Spleen (tissue), 11 donors: ENCODE measurements around the gene MICAL3. TPM values are rescaled to one million over a fixed set of nuclear protein-coding genes. Genes with fewer than 3 reads are reported as not detected.
A peak's percentile ranks its signal among the peaks of the same experiment; 100 is the strongest.

Source experiments
- DNase-seq: peaks from one replicate; pipeline ENCODE4 v3.0.0-alpha.2; 2020
- H3K27ac ChIP-seq, 8 donors: fragments of 200-600 bp; sonication (generic) in 7 of 8; 1 replicate in 4 of 8; 2 replicates in 4 of 8; pipeline versions ENCODE4 v1.5.0 to v1.8.0; 2016 to 2021; ENCODE audit warnings: inconsistent platforms in 4 of 8, mild to moderate bottlenecking in 4 of 8, moderate library complexity in 1 of 8
- H3K27me3 ChIP-seq, 7 donors: fragments of 200-600 bp; sonication (generic) in 6 of 7; replicated peaks in 1 of 7; 1 replicate in 4 of 7; 2 replicates in 3 of 7; pipeline versions ENCODE4 v1.5.0 to v1.8.0; 2016 to 2021; ENCODE audit warnings: inconsistent platforms in 3 of 7, mild to moderate bottlenecking in 1 of 7
- H3K36me3 ChIP-seq, 6 donors: fragments of 200-600 bp; sonication (generic) in 5 of 6; 1 replicate in 4 of 6; 2 replicates in 2 of 6; pipeline versions ENCODE4 v1.5.0 to v1.8.0; 2016 to 2021; ENCODE audit warnings: inconsistent platforms in 2 of 6
- H3K4me1 ChIP-seq, 6 donors: fragments of 200-600 bp; sonication (generic) in 5 of 6; 1 replicate in 3 of 6; 2 replicates in 3 of 6; pipeline versions ENCODE4 v1.5.0 to v1.8.0; 2016 to 2021; ENCODE audit warnings: inconsistent platforms in 3 of 6
- H3K4me3 ChIP-seq, 8 donors: fragments of 200-600 bp; sonication (generic) in 7 of 8; 1 replicate in 4 of 8; 2 replicates in 4 of 8; pipeline versions ENCODE4 v1.5.0 to v1.8.0; 2016 to 2021; ENCODE audit warnings: inconsistent platforms in 4 of 8, mild to moderate bottlenecking in 4 of 8, moderate library complexity in 2 of 8
- H3K9me3 ChIP-seq, 8 donors: fragments of 200-600 bp; sonication (generic) in 7 of 8; 1 replicate in 4 of 8; 2 replicates in 4 of 8; pipeline versions ENCODE4 v1.5.0 to v1.8.0; 2016 to 2021; ENCODE audit warnings: inconsistent platforms in 4 of 8
- CTCF ChIP-seq, 11 experiments: fragments of 200-600 bp in 7 of 11; fragments of 450-650 bp in 4 of 11; sonication (generic) in 4 of 11; IDR thresholded peaks in 8 of 11; conservative IDR thresholded peaks in 3 of 11; 1 replicate in 7 of 11; 2 replicates in 4 of 11; pipeline versions ENCODE4 v1.4.0 to v1.8.0; 2016 to 2021; ENCODE audit warnings: antibody characterized with exemption in 11 of 11, inconsistent platforms in 4 of 11, mild to moderate bottlenecking in 1 of 11
- POLR2A ChIP-seq, 3 donors: fragments of 450-650 bp; IDR thresholded peaks; one replicate each; pipeline ENCODE4 v1.5.1; 2017; ENCODE audit warnings: antibody characterized with exemption in 3 of 3, mild to moderate bottlenecking in 1 of 3
- POLR2AphosphoS5 ChIP-seq, 3 donors: sonication (generic); formaldehyde crosslinking; IDR thresholded peaks; one replicate each; pipeline ENCODE4 v1.5.1; 2017; ENCODE audit warnings: antibody characterized with exemption in 3 of 3
- WGBS, 5 donors: extraction: QIAGEN DNeasy Blood & Tissue Kit in 3 of 5; methylation state at CpG; one replicate each; pipeline versions ENCODE4 v1.1.5 to v1.1.7; 2013 to 2018; 5-methylcytosine and 5-hydroxymethylcytosine counted together
- intact Hi-C: fragments of 100-400 bp; cut with DNase I; formaldehyde crosslinking; loops from one replicate; pipeline ENCODE4 v1.15.0; 2023; ENCODE audit warnings: low total_unique reads
- polyA plus RNA-seq, 3 donors: library from polyadenylated mRNA; stranded (reverse); fragments of 200-250 nt; gene quantifications; one replicate each; pipeline ENCODE4 v1.2.1, GENCODE V29; 2013
- total RNA-seq, 7 donors: library from RNA; depleted of rRNA in 3 of 7; stranded (reverse); fragments of >200 nt in 3 of 7; fragmentation: NEBNext Ultra II Directional in 4 of 7; extraction: Animal tissue kit (Norgen Biotek cat#: 25700) in 4 of 7; gene quantifications; one replicate each; pipeline versions ENCODE4 v1.1.0 to v1.2.1, GENCODE V29; 2016 to 2021
- donor health status: healthy with polysubstance abuse.
- donor health status: DM: no; HTN: no; CAD: no; lungs with moderate emphysema.
- donor health status: DM: no; HTN: no; CAD: no.
- donor health status: Bipolar disorder and iron deficiency.
- donor health status: healthy.
- donor health status: DM: no; HTN: no; CAD: no.
- donor health status: DM: yes; HTN: yes; CAD: no.

MICAL3 gene
- total and polyA plus RNA-seq, 10 donors, result 2.6 to 133 (median 75.2) TPM

DNA sequence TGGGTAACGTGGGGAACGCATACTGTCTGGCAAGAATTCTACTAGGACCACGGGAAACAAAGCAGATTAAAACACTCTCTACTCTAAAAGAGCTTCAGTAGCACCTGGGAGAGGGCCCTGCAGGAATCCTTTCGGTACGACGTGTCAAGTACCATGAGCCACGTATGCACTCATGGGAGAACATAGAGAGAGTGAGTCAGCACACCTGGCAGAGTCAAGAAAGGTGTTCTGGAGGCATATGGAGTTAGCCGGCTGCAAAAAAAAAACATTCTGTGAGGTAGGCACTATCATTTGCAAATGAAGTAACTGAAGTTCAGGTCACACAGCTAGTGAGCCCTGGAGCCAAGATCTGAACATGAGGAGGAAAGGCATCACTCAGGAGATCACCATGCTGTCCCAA is 179.0 kb downstream of the MICAL3 start:
- intact Hi-C loops, result no loop called here
- Histone ChIP-seq H3K4me1 (peaks cover 0 to 35% (median 9%) of the 10 kb centered on the region in 6 donors), H3K4me3 (no peak overlapping the region), H3K27me3 (no peaks in the 10 kb centered on the region), H3K9me3 (no peaks in the 10 kb centered on the region), H3K36me3 (peaks cover 0 to 69% (median 21%) of the 10 kb centered on the region in 6 donors), H3K27ac (peak overlapping the region in 5 of 8 donors; percentile 7 to 51 (median 45))
- DNase-seq, result no peak
- no peak for TF ChIP-seq CTCF (IDR thresholded peaks at IDR 0.05 in 8 of 11, conservative IDR thresholded peaks at IDR 0.05 in 3 of 11)
- no peak for TF ChIP-seq POLR2A (IDR thresholded peaks at IDR 0.05)
- no peak for TF ChIP-seq POLR2AphosphoS5 (IDR thresholded peaks at IDR 0.05)
- WGBS, 5 donors, result 85 to 94% (median 93%) methylated on average over 8 of the region's 8 CpGs

DNA sequence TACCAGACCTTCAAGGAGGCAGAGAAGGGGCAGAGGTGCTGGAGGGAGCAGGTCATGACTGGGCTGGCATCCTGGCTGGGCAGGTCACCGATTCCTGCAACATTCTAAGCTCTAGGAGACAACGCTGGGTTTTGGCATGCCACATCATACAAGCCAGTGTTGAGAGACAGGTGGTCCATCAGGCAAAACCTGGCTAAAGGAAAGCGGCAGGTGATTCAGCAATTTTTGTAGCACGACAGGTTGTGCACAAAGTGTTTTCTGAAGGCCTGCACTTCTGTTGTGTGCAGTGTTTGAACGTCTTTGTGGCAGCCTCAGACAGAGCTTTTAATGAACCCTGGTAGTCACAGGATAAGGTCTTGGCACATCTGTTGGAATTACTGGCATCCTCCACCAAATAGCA is 180.2 kb downstream of the MICAL3 start:
- Histone ChIP-seq H3K4me1 (peaks cover 0 to 35% (median 9%) of the 10 kb centered on the region in 6 donors), H3K27me3 (no peaks in the 10 kb centered on the region), H3K36me3 (peaks cover 0 to 81% (median 28%) of the 10 kb centered on the region in 6 donors), H3K27ac (no peak overlapping the region), H3K9me3 (no peaks in the 10 kb centered on the region), H3K4me3 (no peak overlapping the region)
- 85 to 91% (median 90%) methylated on average over 5 of the region's 5 CpGs for WGBS, 5 donors
- intact Hi-C loops, result no loop called here
- DNase-seq, result no peak
- no peak for TF ChIP-seq POLR2A (IDR thresholded peaks at IDR 0.05)
- no peak for TF ChIP-seq CTCF (IDR thresholded peaks at IDR 0.05 in 8 of 11, conservative IDR thresholded peaks at IDR 0.05 in 3 of 11)
- no peak for TF ChIP-seq POLR2AphosphoS5 (IDR thresholded peaks at IDR 0.05)

DNA sequence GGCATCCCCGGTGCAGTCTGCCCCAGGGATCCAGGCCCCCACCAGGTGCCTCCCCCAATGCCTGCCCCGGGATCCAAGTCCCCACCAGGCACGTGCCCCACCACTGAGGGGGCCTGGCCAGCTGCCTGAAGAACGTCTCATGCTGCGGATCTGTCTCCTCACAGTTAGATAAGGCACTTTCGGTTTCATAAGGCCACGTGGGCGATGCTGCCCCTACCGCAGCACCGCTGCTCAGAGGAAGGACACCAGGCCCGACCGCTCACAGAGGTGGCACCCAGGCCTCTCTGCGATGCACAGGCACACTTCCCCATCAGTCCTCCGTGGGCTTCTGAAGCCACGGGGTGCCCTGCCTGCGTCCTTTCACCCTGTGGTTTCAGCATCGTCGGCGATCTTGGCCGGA is 182.0 kb downstream of the MICAL3 start:
- peak; percentile 86 for DNase-seq
- intact Hi-C loops, result no loop called here
- Histone ChIP-seq H3K36me3 (peaks cover 0 to 90% (median 38%) of the 10 kb centered on the region in 6 donors), H3K4me1 (peaks cover 0 to 35% (median 9%) of the 10 kb centered on the region in 6 donors), H3K27ac (peak overlapping the region in 6 of 8 donors; percentile 33 to 69 (median 55)), H3K27me3 (no peaks in the 10 kb centered on the region), H3K4me3 (peak overlapping the region in 1 of 8 donors; percentile 39), H3K9me3 (no peaks in the 10 kb centered on the region)
- 54 to 77% (median 70%) methylated on average over 14 to 20 of the region's 20 CpGs for WGBS, 5 donors
- TF ChIP-seq POLR2AphosphoS5 (IDR thresholded peaks at IDR 0.05) (peak; percentile 39 to 73 (median 59)), POLR2A (IDR thresholded peaks at IDR 0.05) (no peak), CTCF (IDR thresholded peaks at IDR 0.05 in 8 of 11, conservative IDR thresholded peaks at IDR 0.05 in 3 of 11) (no peak)

GRCh38 chr22:17841836-17842235 is 182.5 kb downstream of the MICAL3 start:
- 88 to 96% (median 96%) methylated on average over 13 to 16 of the region's 16 CpGs for WGBS, 5 donors
- no peak for TF ChIP-seq CTCF (IDR thresholded peaks at IDR 0.05 in 8 of 11, conservative IDR thresholded peaks at IDR 0.05 in 3 of 11)
- no peak for TF ChIP-seq POLR2AphosphoS5 (IDR thresholded peaks at IDR 0.05)
- TF ChIP-seq POLR2A (IDR thresholded peaks at IDR 0.05), result no peak
- H3K36me3 ChIP-seq, result peaks cover 0 to 90% (median 43%) of the 10 kb centered on the region in 6 donors
- H3K9me3 ChIP-seq, result no peaks in the 10 kb centered on the region
- intact Hi-C loops, result no loop called here
- peak overlapping the region in 6 of 8 donors; percentile 33 to 69 (median 55) for H3K27ac ChIP-seq
- H3K4me1 ChIP-seq, result peaks cover 0 to 35% (median 6%) of the 10 kb centered on the region in 6 donors
- no peak for DNase-seq
- no peaks in the 10 kb centered on the region for H3K27me3 ChIP-seq
- no peak overlapping the region for H3K4me3 ChIP-seq
